Dedifferentiated amniotic fluid mesenchymal stem cell (primary cell): Measurements from ENCODE around the gene RALY.

Experiments
- DNase-seq: peaks from one replicate; pipeline ENCODE4 v3.0.0-alpha.2; 2016; ENCODE audit errors: extremely low spot score

Gene RALY

GRCh38 chr20:34047010-34047687 is 53.4 kb downstream of the RALY start:
- no peak for DNase-seq

GRCh38 chr20:34047917-34048316 is 54.2 kb downstream of the RALY start:
- DNase-seq = no peak

- no peak for DNase-seq
Measured at GRCh38 chr20:34049389-34049788, 55.7 kb downstream of the RALY start.

- DNase-seq = no peak
Measured at GRCh38 chr20:34049897-34050695, 56.4 kb downstream of the RALY start.

- DNase-seq = no peak
Measured at GRCh38 chr20:34052414-34052813, 58.7 kb downstream of the RALY start.

GRCh38 chr20:34055290-34055689 is 61.6 kb downstream of the RALY start:
- no peak for DNase-seq

- DNase-seq = no peak
Measured at GRCh38 chr20:34058831-34059230, 65.1 kb downstream of the RALY start.

GRCh38 chr20:34060970-34061369 is 67.3 kb downstream of the RALY start:
- DNase-seq = no peak

- no peak for DNase-seq
Measured at GRCh38 chr20:34061695-34062094, 68.0 kb downstream of the RALY start.

GRCh38 chr20:34062570-34063482 is 69.1 kb downstream of the RALY start:
- DNase-seq = no peak

- no peak for DNase-seq
Measured at GRCh38 chr20:34064286-34064685, 70.6 kb downstream of the RALY start.

- DNase-seq = peak; percentile 16
Measured at GRCh38 chr20:34065260-34065659, 71.5 kb downstream of the RALY start.

- peak; percentile 82 for DNase-seq
Measured at GRCh38 chr20:34066476-34067090, 72.9 kb downstream of the RALY start.

GRCh38 chr20:34068001-34068400 is 74.3 kb downstream of the RALY start:
- DNase-seq = no peak

GRCh38 chr20:34069341-34070078 is 75.8 kb downstream of the RALY start:
- peak; percentile 77 for DNase-seq

GRCh38 chr20:34070079-34070439 is 76.3 kb downstream of the RALY start:
- DNase-seq = no peak

- no peak for DNase-seq
Measured at GRCh38 chr20:34070859-34071258, 77.1 kb downstream of the RALY start.

GRCh38 chr20:34072076-34072475 is 78.4 kb downstream of the RALY start:
- no peak for DNase-seq

- DNase-seq = no peak
Measured at GRCh38 chr20:34072778-34073177, 79.1 kb downstream of the RALY start.

- no peak for DNase-seq
Measured at GRCh38 chr20:34074101-34074760, 80.5 kb downstream of the RALY start.

GRCh38 chr20:34075647-34076046 is 81.9 kb downstream of the RALY start:
- no peak for DNase-seq
